HG03139 (cell line): ENCODE measurements around the gene SERINC2.
"Not testable (repeated sequence)": the region's sequence is repeated elsewhere in the genome, so short reads cannot be mapped to it uniquely, and the experiment has no call there.

ENCODE experiments used
- ATAC-seq: cut with Tn5 transposase; IDR thresholded peaks from one replicate; pipeline ENCODE4 v1.9.1; 2021; ENCODE audit not compliant: unreplicated experiment

SERINC2 gene

GRCh38 chr1:31431351-31432257, 18.6 kb downstream of the SERINC2 start:
- ATAC-seq = not testable (repeated sequence)

GRCh38 chr1:31432592-31433395, 19.8 kb downstream of the SERINC2 start:
- ATAC-seq = no peak

- no peak for ATAC-seq
These were observed 20.4 kb downstream of the SERINC2 start for GRCh38 chr1:31433396-31433930.

- ATAC-seq = no peak
These were observed 21.3 kb downstream of the SERINC2 start for GRCh38 chr1:31434101-31434871.

GRCh38 chr1:31434979-31435378, 22.0 kb downstream of the SERINC2 start:
- ATAC-seq = no peak

- no peak for ATAC-seq
These were observed 22.7 kb downstream of the SERINC2 start for GRCh38 chr1:31435471-31436409.

- no peak for ATAC-seq
These were observed 23.8 kb downstream of the SERINC2 start for GRCh38 chr1:31436596-31437432.

- no peak for ATAC-seq
These were observed 24.5 kb downstream of the SERINC2 start for GRCh38 chr1:31437433-31438037.

- no peak for ATAC-seq
These were observed 26.3 kb downstream of the SERINC2 start for GRCh38 chr1:31439276-31439675.

- ATAC-seq = no peak
These were observed 28.1 kb downstream of the SERINC2 start for GRCh38 chr1:31441073-31441472.

- ATAC-seq = no peak
These were observed 28.5 kb downstream of the SERINC2 start for GRCh38 chr1:31441558-31441957.

- no peak for ATAC-seq
These were observed 29.1 kb downstream of the SERINC2 start for GRCh38 chr1:31441970-31442647.

- no peak for ATAC-seq
These were observed 29.6 kb downstream of the SERINC2 start for GRCh38 chr1:31442648-31442994.

- no peak for ATAC-seq
These were observed 30.7 kb downstream of the SERINC2 start for GRCh38 chr1:31443673-31444072.

- no peak for ATAC-seq
These were observed 31.9 kb downstream of the SERINC2 start for GRCh38 chr1:31444725-31445448.

- no peak for ATAC-seq
These were observed 32.9 kb downstream of the SERINC2 start for GRCh38 chr1:31445951-31446350.

- no peak for ATAC-seq
These were observed 34.2 kb downstream of the SERINC2 start for GRCh38 chr1:31447210-31447609.
